Cerebellar cortex (tissue), 1 donor: ENCODE data around the gene NRXN3.

Source experiments
- DNase-seq: peaks from one replicate; pipeline ENCODE4 v3.0.0-alpha.2; 2015; ENCODE audit warnings: low spot score

NRXN3 gene

GRCh38 chr14:79543967-79544697, 1374.0 kb downstream of the NRXN3 start:
- DNase-seq: no peak

GRCh38 chr14:79544698-79545070, 1374.5 kb downstream of the NRXN3 start:
- peak; percentile 83 for DNase-seq

GRCh38 chr14:79548836-79549235, 1378.7 kb downstream of the NRXN3 start:
- DNase-seq: no peak

- DNase-seq: no peak
Observed at GRCh38 chr14:79549515-79549914, 1379.3 kb downstream of the NRXN3 start.

- no peak for DNase-seq
Observed at GRCh38 chr14:79551523-79551922, 1381.3 kb downstream of the NRXN3 start.

GRCh38 chr14:79552778-79553177, 1382.6 kb downstream of the NRXN3 start:
- DNase-seq: no peak

- no peak for DNase-seq
Observed at GRCh38 chr14:79554816-79555215, 1384.6 kb downstream of the NRXN3 start.

GRCh38 chr14:79555429-79555828, 1385.3 kb downstream of the NRXN3 start:
- no peak for DNase-seq

GRCh38 chr14:79557309-79557708, 1387.1 kb downstream of the NRXN3 start:
- no peak for DNase-seq

- DNase-seq: no peak
Observed at GRCh38 chr14:79562185-79562584, 1392.0 kb downstream of the NRXN3 start.

GRCh38 chr14:79564371-79564770, 1394.2 kb downstream of the NRXN3 start:
- no peak for DNase-seq

GRCh38 chr14:79567306-79567705, 1397.1 kb downstream of the NRXN3 start:
- DNase-seq: peak; percentile 59

GRCh38 chr14:79568594-79568993, 1398.4 kb downstream of the NRXN3 start:
- no peak for DNase-seq

- no peak for DNase-seq
Observed at GRCh38 chr14:79569072-79569471, 1398.9 kb downstream of the NRXN3 start.

- no peak for DNase-seq
Observed at GRCh38 chr14:79570648-79571047, 1400.5 kb downstream of the NRXN3 start.

- no peak for DNase-seq
Observed at GRCh38 chr14:79571366-79571765, 1401.2 kb downstream of the NRXN3 start.

- DNase-seq: no peak
Observed at GRCh38 chr14:79573486-79573885, 1403.3 kb downstream of the NRXN3 start.

- no peak for DNase-seq
Observed at GRCh38 chr14:79575032-79575431, 1404.9 kb downstream of the NRXN3 start.

- peak; percentile 98 for DNase-seq
Observed at GRCh38 chr14:79576424-79576823, 1406.3 kb downstream of the NRXN3 start.

- DNase-seq: peak; percentile 29
Observed at GRCh38 chr14:79578470-79578869, 1408.3 kb downstream of the NRXN3 start.

GRCh38 chr14:79580414-79580813, 1410.2 kb downstream of the NRXN3 start:
- DNase-seq: peak; percentile 49

- DNase-seq: peak; percentile 43
Observed at GRCh38 chr14:79580906-79581305, 1410.7 kb downstream of the NRXN3 start.

GRCh38 chr14:79581912-79582576, 1411.9 kb downstream of the NRXN3 start:
- DNase-seq: no peak
